Measurements from ENCODE around the gene HDAC7. TPM values are rescaled to one million over a fixed set of nuclear protein-coding genes. Genes with fewer than 3 reads are reported as not detected.

Gene HDAC7
- polyA plus RNA-seq, 3 donors = 69.0 to 88.9 (median 86.4) TPM

GRCh38 chr12:47775100-47775911 is 44.4 kb downstream of the HDAC7 start:
- no peak for DNase-seq (ENCODE audit: extremely low read depth in 1 of 11, low read depth in 9 of 11, low spot score in 4 of 11)

- DNase-seq (ENCODE audit: extremely low read depth in 1 of 11, low read depth in 9 of 11, low spot score in 4 of 11) = no peak
These were observed 45.0 kb downstream of the HDAC7 start for GRCh38 chr12:47774663-47775062.

GRCh38 chr12:47773858-47774580 is 45.7 kb downstream of the HDAC7 start:
- DNase-seq (ENCODE audit: extremely low read depth in 1 of 11, low read depth in 9 of 11, low spot score in 4 of 11) = no peak

- DNase-seq (ENCODE audit: extremely low read depth in 1 of 11, low read depth in 9 of 11, low spot score in 4 of 11) = peak in 3 of 11 donors; percentile 57 to 70 (median 63)
These were observed 46.4 kb downstream of the HDAC7 start, which contains the start of gene SLC48A1 for GRCh38 chr12:47773062-47773857. Gene SLC48A1 (plus strand): TSS chr12:47773238. CDS start chr12:47773305, 67 bp downstream.

- no peak for DNase-seq (ENCODE audit: extremely low read depth in 1 of 11, low read depth in 9 of 11, low spot score in 4 of 11)
These were observed 47.0 kb downstream of the HDAC7 start for GRCh38 chr12:47772738-47773061.

- DNase-seq (ENCODE audit: extremely low read depth in 1 of 11, low read depth in 9 of 11, low spot score in 4 of 11) = no peak
These were observed 47.5 kb downstream of the HDAC7 start for GRCh38 chr12:47772094-47772660.

- no peak for DNase-seq (ENCODE audit: extremely low read depth in 1 of 11, low read depth in 9 of 11, low spot score in 4 of 11)
These were observed 48.4 kb downstream of the HDAC7 start for GRCh38 chr12:47771304-47771703.

GRCh38 chr12:47770086-47770726 is 49.5 kb downstream of the HDAC7 start:
- no peak for DNase-seq (ENCODE audit: extremely low read depth in 1 of 11, low read depth in 9 of 11, low spot score in 4 of 11)

GRCh38 chr12:47769234-47770085 is 50.2 kb downstream of the HDAC7 start:
- no peak for DNase-seq (ENCODE audit: extremely low read depth in 1 of 11, low read depth in 9 of 11, low spot score in 4 of 11)

GRCh38 chr12:47768323-47768811 is 51.3 kb downstream of the HDAC7 start:
- peak in 1 of 11 donors; percentile 53 for DNase-seq (ENCODE audit: extremely low read depth in 1 of 11, low read depth in 9 of 11, low spot score in 4 of 11)

GRCh38 chr12:47767216-47767724 is 52.4 kb downstream of the HDAC7 start:
- no peak for DNase-seq (ENCODE audit: extremely low read depth in 1 of 11, low read depth in 9 of 11, low spot score in 4 of 11)

- no peak for DNase-seq (ENCODE audit: extremely low read depth in 1 of 11, low read depth in 9 of 11, low spot score in 4 of 11)
These were observed 53.0 kb downstream of the HDAC7 start for GRCh38 chr12:47766502-47767215.

GRCh38 chr12:47763481-47764346 is 56.0 kb downstream of the HDAC7 start:
- DNase-seq (ENCODE audit: extremely low read depth in 1 of 11, low read depth in 9 of 11, low spot score in 4 of 11) = peak in 1 of 11 donors; percentile 71

- DNase-seq (ENCODE audit: extremely low read depth in 1 of 11, low read depth in 9 of 11, low spot score in 4 of 11) = no peak
These were observed 56.7 kb downstream of the HDAC7 start for GRCh38 chr12:47762850-47763465.

- DNase-seq (ENCODE audit: extremely low read depth in 1 of 11, low read depth in 9 of 11, low spot score in 4 of 11) = peak in 3 of 11 donors; percentile 68 to 74 (median 73)
These were observed 60.6 kb downstream of the HDAC7 start, which contains the start of gene RAPGEF3 for GRCh38 chr12:47758834-47759690. Gene RAPGEF3 (minus strand): TSS chr12:47758880. CDS start chr12:47758556, 324 bp downstream.

All from renal cortex interstitium (tissue), 11 donors.